SHP77 treated with DMSO at 0.1 percent for 48 hours (cell line): ENCODE results near the gene NKAPL.
"Not testable (repeated sequence)": the region's sequence is repeated elsewhere in the genome, so short reads cannot be mapped to it uniquely, and the experiment has no call there.

ENCODE experiments used
- DNase-seq: peaks from one replicate; lab custom pipeline; 2025; lab: John Stamatoyannopoulos, UW

The NKAPL gene

GRCh38 chr6:28296520-28297060 lies 37.5 kb downstream of the NKAPL start:
- DNase-seq, result no peak

- no peak for DNase-seq
Observed at GRCh38 chr6:28303570-28303969, 44.5 kb downstream of the NKAPL start.

- DNase-seq, result not testable (repeated sequence)
Observed at GRCh38 chr6:28306363-28306762, 47.3 kb downstream of the NKAPL start.
